Motor neuron (in vitro differentiated cells): ENCODE measurements around the gene MAPRE2. TPM values are rescaled to one million over a fixed set of nuclear protein-coding genes. Genes with fewer than 3 reads are reported as not detected.

Experiments
- ATAC-seq, 8 experiments: fragments of 200-7000 bp; cut with Tn5 transposase; replicated peaks in 6 of 8; 2 replicates each; pipeline ENCODE4 v1.8.0; 2021; ENCODE audit warnings: mild to moderate bottlenecking in 8 of 8, moderate library complexity in 8 of 8
- H3K27ac ChIP-seq, 2 donors: fragments of 250-450 bp; sonication (Bioruptor Pico); 2 replicates each; pipeline ENCODE4 v1.9.0; 2021; ENCODE audit warnings: antibody characterized with exemption in 2 of 2, mild to moderate bottlenecking in 2 of 2, moderate library complexity in 1 of 2
- H3K4me1 ChIP-seq, 2 donors: fragments of 250-450 bp; sonication (Bioruptor Pico); replicated peaks in 1 of 2; 2 replicates each; pipeline ENCODE4 v1.6.1; 2021; ENCODE audit warnings: antibody characterized with exemption in 2 of 2, mild to moderate bottlenecking in 2 of 2, moderate library complexity in 1 of 2
- H3K4me3 ChIP-seq, 5 donors: fragments of 250-450 bp; sonication (Bioruptor Pico); 2 replicates each; pipeline ENCODE4 v1.9.0; 2021; ENCODE audit warnings: antibody characterized with exemption in 5 of 5, mild to moderate bottlenecking in 5 of 5, moderate library complexity in 4 of 5
- WGBS, 10 experiments: fragments of 450-650 bp; shearing (Covaris generic); methylation state at CpG; one replicate each; pipeline ENCODE4 v1.0.0; 2022; 5-methylcytosine and 5-hydroxymethylcytosine counted together
- in situ Hi-C, 9 experiments: fragments of 400-800 bp; cut with MboI; loops; one replicate each; pipeline ENCODE4 v1.15.0; 2021; ENCODE audit warnings: low sequenced_read_pairs in 9 of 9, low pct_unique_long_range_greater_than_20kb in 2 of 9; ENCODE audit not compliant: unreplicated experiment in 9 of 9
- total RNA-seq, 8 experiments: library from RNA; unstranded; fragments of 300-600 nt; gene quantifications; 2 replicates each; pipeline versions ENCODE4 v1.2.3 to v1.2.4, GENCODE V29; 2022

Gene MAPRE2
- total RNA-seq, 8 experiments from 2014 or later, result 24.7 to 88.2 (median 67.2) TPM

DNA sequence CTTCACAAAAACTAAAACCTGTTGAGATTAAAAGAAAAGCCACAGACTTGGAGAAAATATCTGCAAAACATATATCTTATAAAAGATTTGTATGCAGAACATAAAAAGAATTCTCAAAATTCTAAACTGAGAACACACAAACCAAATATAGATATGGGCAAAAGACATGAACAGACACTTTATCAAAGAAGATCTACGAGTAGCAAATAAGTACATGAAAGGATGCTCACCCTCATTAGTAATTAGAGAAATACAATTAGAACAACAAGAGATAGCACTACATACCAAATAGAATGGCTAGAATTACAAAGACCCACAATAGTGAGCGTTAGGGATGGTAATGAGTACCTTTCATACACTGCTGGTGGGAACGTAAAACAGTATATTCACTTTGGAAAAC, 135.7 kb downstream of the MAPRE2 start:
- Histone ChIP-seq H3K4me3 (no peak overlapping the region), H3K4me1 (peaks cover 2 to 4% of the 10 kb centered on the region in 2 donors), H3K27ac (no peak overlapping the region)
- WGBS, 10 experiments, result 60 to 100% (median 84%) methylated on average over 1 to 3 of the region's 3 CpGs; no CpG with 5 or more reads in 1 of the 10 experiments
- no peak for ATAC-seq
- in situ Hi-C loops, result no loop called here

GRCh38 chr18:35178260-35178659, 137.0 kb downstream of the MAPRE2 start:
- peaks cover 2 to 4% of the 10 kb centered on the region in 2 donors for H3K4me1 ChIP-seq
- peak in 7 of 8 experiments; percentile 46 to 81 (median 62) for ATAC-seq
- in situ Hi-C loops, result no loop called here
- H3K27ac ChIP-seq, result no peak overlapping the region
- no peak overlapping the region for H3K4me3 ChIP-seq
- 17 to 100% (median 83%) methylated on average over 1 to 3 of the region's 3 CpGs; no CpG with 5 or more reads in 2 of the 10 experiments for WGBS, 10 experiments

- 90 to 100% (median 99%) methylated on average over 2 to 4 of the region's 4 CpGs; no CpG with 5 or more reads in 2 of the 10 experiments for WGBS, 10 experiments
- Histone ChIP-seq H3K27ac (no peak overlapping the region), H3K4me3 (no peak overlapping the region), H3K4me1 (peaks cover 0 to 4% of the 10 kb centered on the region in 2 donors)
- no peak for ATAC-seq
- in situ Hi-C loops, result no loop called here
Measured at GRCh38 chr18:35179906-35180305, 138.7 kb downstream of the MAPRE2 start.

- no peak for ATAC-seq
- H3K4me1 ChIP-seq, result no peaks in the 10 kb centered on the region
- in situ Hi-C loops, result no loop called here
- 40 to 75% (median 56%) methylated on average over 1 of the region's 1 CpG; no CpG with 5 or more reads in 5 of the 10 experiments for WGBS, 10 experiments
- no peak overlapping the region for H3K4me3 ChIP-seq
- no peak overlapping the region for H3K27ac ChIP-seq
Measured at GRCh38 chr18:35180455-35180854, 139.2 kb downstream of the MAPRE2 start.

DNA sequence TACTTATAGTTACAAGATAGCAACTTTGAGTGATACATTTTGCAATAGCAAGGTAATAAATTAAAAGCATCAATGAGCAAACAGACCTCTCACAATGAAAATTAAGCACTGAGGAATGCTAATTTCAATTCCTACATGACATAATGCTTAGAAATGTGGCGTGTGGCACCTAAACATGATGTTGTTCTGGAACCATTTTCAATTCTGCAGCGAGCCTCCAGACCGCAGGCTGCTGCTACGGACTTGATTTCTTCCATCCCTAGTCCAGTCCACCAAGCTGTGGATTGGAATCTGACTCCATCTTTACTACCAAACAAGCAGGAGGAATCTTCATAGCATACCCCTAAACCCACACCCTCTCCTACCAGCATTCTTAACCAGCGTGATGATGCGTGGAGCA, 140.9 kb downstream of the MAPRE2 start:
- H3K27ac ChIP-seq, result no peak overlapping the region
- no peak for ATAC-seq
- 46 to 96% (median 90%) methylated on average over 2 to 6 of the region's 6 CpGs; no CpG with 5 or more reads in 3 of the 10 experiments for WGBS, 10 experiments
- in situ Hi-C loops, result no loop called here
- H3K4me1 ChIP-seq, result peaks cover 4 to 10% of the 10 kb centered on the region in 2 donors
- H3K4me3 ChIP-seq, result no peak overlapping the region

DNA sequence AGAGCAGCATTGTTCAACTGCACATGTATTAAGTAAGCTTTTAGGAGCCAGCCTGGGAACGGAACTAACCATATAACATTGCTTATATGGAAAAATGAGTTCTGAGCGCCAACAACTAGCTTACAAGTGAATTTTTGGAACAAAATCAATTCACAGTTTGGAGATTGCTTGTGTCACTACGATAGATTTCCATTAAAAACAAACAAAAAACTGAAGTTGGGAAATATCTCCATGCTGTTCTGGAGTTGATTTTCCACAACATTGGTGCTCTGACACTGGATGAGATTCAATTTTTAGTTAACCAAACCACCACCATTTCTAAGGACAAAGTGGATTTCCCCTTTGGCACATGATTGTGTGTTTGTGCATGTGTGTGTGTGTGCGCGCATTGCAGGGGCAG, 142.7 kb downstream of the MAPRE2 start:
- in situ Hi-C loops, result no loop called here

DNA sequence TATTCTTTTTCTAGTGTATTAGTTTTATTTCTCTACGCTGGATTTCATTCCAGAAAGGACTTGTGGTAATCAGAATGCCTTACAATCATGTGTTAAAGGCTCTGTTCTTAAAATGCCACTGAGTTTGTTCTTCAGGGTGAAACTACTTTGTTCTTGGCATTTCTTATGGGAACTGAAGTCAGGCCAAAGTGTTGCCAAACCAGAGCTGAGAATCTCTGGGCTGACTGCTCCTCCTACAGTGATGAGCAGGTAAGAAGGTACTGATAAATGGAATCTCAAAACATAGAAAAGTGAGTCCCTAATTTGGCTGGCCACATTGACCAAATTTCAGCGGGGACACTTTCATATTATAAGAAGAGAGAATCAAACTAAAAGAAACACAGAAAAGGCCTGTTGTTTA, 144.6 kb downstream of the MAPRE2 start:
- H3K4me1 ChIP-seq, result peaks cover 15 to 37% of the 10 kb centered on the region in 2 donors
- H3K27ac ChIP-seq, result no peak overlapping the region
- in situ Hi-C loops, result no loop called here
- ATAC-seq, result no peak
- 23 to 100% (median 86%) methylated on average over 1 to 2 of the region's 2 CpGs for WGBS, 10 experiments
- no peak overlapping the region for H3K4me3 ChIP-seq

More for the DNA sequence above, 142.7 kb downstream of the MAPRE2 start:
- WGBS, 10 experiments, result 45 to 100% (median 89%) methylated on average over 1 to 5 of the region's 5 CpGs
- Histone ChIP-seq H3K4me3 (no peak overlapping the region), H3K4me1 (peaks cover 4 to 18% of the 10 kb centered on the region in 2 donors), H3K27ac (no peak overlapping the region)
- ATAC-seq, result no peak

DNA sequence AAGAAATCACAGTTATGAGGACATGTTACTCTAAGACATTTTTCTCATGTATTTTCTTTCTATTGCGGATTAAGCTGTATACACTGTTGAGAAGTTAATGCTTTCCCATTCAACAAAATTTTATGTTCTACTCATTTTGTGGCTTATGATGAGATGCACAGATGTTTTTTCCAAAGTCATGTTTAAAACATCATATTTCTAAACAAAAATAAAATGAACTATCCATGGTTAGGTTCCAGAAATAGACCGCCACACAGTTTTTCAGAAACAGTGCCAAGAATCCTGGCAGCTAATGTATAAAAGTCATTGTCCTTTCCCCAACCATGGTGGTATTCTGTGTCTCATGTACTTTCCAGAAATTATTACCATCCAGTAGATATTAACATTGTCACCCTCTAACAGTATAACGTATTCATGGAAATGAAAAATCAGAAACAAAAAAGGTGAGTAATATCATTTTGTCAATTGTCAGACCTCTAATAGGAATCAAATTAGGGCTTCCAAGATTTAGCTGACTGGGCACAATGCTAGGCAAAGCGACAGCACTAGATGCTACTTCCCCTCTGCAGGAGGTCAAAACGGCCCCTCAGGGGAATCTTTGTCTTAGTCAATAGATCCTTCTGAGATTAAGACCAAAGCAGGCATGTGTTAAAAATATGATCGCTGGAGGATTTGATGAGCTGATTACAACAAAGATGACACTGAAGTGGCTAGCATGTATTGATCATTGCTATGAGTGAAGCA, 145.2 kb downstream of the MAPRE2 start:
- no peak for ATAC-seq
- in situ Hi-C loops, result no loop called here
- Histone ChIP-seq H3K4me3 (no peak overlapping the region), H3K4me1 (peaks cover 16 to 39% of the 10 kb centered on the region in 2 donors), H3K27ac (no peak overlapping the region)
- 50 to 100% (median 74%) methylated on average over 1 to 5 of the region's 6 CpGs for WGBS, 10 experiments

DNA sequence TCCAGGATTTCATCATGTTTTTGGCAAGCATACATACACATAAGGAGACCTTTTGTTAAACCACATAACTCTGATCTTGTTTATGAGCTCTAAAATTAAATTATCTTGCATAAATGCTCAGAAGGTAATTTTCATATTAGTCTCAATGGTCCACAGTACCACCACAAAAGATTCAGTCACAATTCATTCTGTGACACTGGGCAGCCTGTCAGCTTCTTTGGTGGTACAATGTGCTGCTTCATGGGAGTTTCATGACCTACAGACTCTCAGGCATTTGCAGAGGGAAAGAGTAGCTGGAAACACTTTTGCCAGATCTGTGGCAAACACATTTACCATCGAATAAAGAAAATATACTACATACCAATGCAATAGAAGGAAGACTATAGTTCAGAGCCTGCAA, 148.3 kb downstream of the MAPRE2 start:
- peak overlapping the region in 1 of 2 donors; percentile 24 for H3K27ac ChIP-seq
- WGBS, 10 experiments, result 0 to 60% (median 49%) methylated on average over 1 of the region's 1 CpG; no CpG with 5 or more reads in 4 of the 10 experiments
- in situ Hi-C loops, result no loop called here
- ATAC-seq, result peak in 1 of 8 experiments; percentile 35
- H3K4me3 ChIP-seq, result no peak overlapping the region
- peaks cover 34 to 59% of the 10 kb centered on the region in 2 donors for H3K4me1 ChIP-seq

DNA sequence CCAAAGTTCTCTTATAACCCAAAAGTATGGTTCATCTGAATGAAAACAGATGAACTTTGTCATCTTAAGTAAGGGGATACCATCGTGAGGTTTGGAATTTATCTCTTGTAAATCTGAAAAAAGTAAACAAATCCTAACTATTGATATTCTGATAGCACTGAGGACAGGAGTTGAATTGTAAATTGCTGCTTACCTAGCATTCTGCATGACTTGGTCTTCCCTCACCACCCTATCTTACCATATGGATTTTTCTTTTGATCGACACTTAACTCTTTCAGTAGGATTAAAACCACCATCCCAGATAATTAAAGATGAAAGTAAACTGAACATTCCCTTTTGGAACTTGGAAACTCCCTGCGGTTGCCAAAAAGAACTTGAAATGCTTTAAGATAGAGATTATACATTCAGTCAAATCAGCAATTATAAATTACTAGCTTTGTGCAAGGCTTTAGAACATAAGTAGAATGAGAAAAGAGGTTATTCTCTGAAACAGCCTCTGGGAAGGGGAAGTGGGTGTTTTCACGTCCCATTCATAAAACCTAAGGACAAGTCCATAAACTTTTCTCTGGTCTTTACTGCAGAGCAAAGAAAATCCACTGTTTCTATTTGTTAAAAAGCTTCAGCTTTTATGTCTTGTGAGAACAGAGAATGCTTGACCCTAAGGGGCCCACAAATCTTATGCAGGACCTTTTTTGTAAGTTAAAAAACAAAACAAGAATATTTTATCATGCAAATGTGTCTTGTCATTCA, 149.9 kb downstream of the MAPRE2 start:
- Histone ChIP-seq H3K4me3 (no peak overlapping the region), H3K27ac (no peak overlapping the region), H3K4me1 (peaks cover 34 to 59% of the 10 kb centered on the region in 2 donors)
- in situ Hi-C loops, result no loop called here
- WGBS, 10 experiments, result 25 to 82% (median 30%) methylated on average over 2 to 4 of the region's 4 CpGs; no CpG with 5 or more reads in 1 of the 10 experiments
- peak in 4 of 8 experiments; percentile 33 to 62 (median 36) for ATAC-seq

GRCh38 chr18:35191698-35192025, 150.4 kb downstream of the MAPRE2 start:
- Histone ChIP-seq H3K4me3 (no peak overlapping the region), H3K27ac (no peak overlapping the region), H3K4me1 (peaks cover 31 to 54% of the 10 kb centered on the region in 2 donors)
- in situ Hi-C loops, result no loop called here
- peak in 2 of 8 experiments; percentile 41 to 45 for ATAC-seq
- 30 to 90% (median 66%) methylated on average over 2 to 5 of the region's 5 CpGs for WGBS, 10 experiments

DNA sequence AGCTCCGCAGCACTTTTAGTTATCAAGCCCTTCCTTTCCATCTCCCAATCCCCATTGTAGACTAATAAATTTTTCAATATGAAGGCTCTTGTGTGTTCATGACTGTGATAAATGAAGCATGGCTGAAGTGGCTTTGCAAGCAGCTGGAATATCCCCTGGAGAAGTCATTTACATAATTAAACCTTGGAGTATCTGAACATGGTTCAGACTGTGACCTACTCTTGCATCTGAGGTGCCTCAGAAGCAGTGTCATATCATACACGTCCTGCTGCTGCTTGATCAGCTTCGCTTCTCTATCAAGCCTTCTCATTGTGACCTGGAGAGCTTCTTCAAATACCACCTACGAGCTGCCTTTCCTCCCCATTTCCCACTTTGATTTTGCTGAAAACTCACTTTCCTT, 151.2 kb downstream of the MAPRE2 start:
- Histone ChIP-seq H3K4me3 (no peak overlapping the region), H3K27ac (no peak overlapping the region), H3K4me1 (peaks cover 30 to 48% of the 10 kb centered on the region in 2 donors)
- WGBS, 10 experiments, result 42 to 93% (median 85%) methylated on average over 1 to 4 of the region's 4 CpGs
- peak in 5 of 8 experiments; percentile 45 to 88 (median 75) for ATAC-seq
- in situ Hi-C loops, result no loop called here
